AG04449 (cell line): ENCODE results near the gene USP7.

Experiments used
- CTCF ChIA-PET: fragments of 350-600 bp; formaldehyde crosslinking; extraction: SDS; loops from one replicate; lab custom pipeline; 2021; ENCODE audit warnings: antibody characterized with exemption; lab: Yijun Ruan, JAX
- POLR2A ChIA-PET: fragments of 400-600, 350-600 bp; formaldehyde crosslinking; extraction: SDS; loops from one replicate; lab custom pipeline; 2020; ENCODE audit warnings: antibody characterized with exemption, inconsistent platforms; lab: Yijun Ruan, JAX
- DNase-seq: peaks from one replicate; pipeline ENCODE4 v3.0.0-alpha.2; 2010; ENCODE audit warnings: low read depth, low spot score
- H3K4me3 ChIP-seq: 2 replicates; pipeline ENCODE4 v1.5.1; 2011; ENCODE audit warnings: low read depth, mild to moderate bottlenecking, control low read depth, low read length
- CTCF ChIP-seq: IDR thresholded peaks from one replicate; pipeline ENCODE4 v1.5.1; 2011; ENCODE audit warnings: mild to moderate bottlenecking, moderate library complexity, low read length, control low read depth, inconsistent platforms; ENCODE audit not compliant: insufficient read depth; ENCODE audit errors: missing control alignments

USP7 gene

GRCh38 chr16:8905795-8906591, 57.7 kb downstream of the USP7 start:
- CTCF ChIA-PET, result interaction anchor here (0.7 to 2.0 kb wide), 8 partner anchors 14 to 233 kb away, joined by 3 to 8 read pairs (median 4); no protein-coding TSS in a partner anchor
- no peak overlapping the region for H3K4me3 ChIP-seq
- DNase-seq, result no peak
- POLR2A ChIA-PET, result no interaction called here
- TF ChIP-seq CTCF, result peak; percentile 16

DNA sequence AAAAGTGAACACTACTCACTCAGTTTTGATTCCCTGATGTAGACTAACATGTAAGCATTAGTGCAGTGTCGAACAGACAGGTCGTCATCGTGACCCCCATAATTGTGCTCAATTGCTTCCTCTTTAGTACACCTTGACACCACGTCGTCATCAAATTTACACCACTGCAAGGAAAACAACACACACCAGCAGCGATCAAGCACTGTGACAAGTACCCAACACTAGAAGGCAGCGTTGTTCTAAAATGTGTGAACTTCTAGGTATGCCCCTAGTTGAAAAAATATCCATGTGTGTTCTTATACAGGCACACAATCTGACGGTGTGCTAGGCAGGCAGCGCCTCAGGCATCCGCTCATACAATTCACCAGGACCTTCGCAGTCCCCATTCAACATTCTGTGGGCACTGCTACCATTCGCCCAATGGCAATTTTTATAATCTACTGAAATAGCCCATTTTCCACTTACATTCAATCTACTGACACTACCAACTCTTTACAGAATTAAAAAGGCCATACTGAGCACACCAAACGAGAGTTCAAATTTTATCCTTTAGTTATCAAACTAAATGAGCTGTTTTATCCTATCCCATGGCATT, 58.4 kb downstream of the USP7 start:
- POLR2A ChIA-PET, result no interaction called here
- no peak overlapping the region for H3K4me3 ChIP-seq
- TF ChIP-seq CTCF, result peak; percentile 58
- DNase-seq, result no peak
- CTCF ChIA-PET, result interaction anchor here (0.7 to 2.0 kb wide), 8 partner anchors 14 to 233 kb away, joined by 3 to 8 read pairs (median 4); no protein-coding TSS in a partner anchor

DNA sequence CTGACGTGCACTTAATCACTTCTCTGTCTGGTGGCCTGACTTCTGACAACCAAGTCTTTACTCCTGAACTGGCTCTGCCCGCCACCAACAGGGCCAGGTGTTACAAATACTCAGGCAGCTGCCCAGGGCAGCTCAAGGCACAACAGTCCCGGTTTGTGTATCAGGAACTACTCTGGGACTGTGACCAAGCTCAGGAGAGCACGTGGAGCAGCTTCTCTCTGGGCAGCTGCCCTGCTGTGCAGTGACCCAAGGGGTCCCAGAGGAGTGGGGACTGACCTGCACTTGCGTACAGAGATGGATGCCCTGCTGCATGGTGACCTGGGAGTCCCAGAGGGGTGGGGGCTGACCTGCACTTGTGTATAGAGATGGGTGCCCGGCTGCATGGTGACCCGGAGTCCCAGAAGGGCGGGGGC, 59.7 kb downstream of the USP7 start:
- CTCF ChIA-PET, result interaction anchor here (0.6 to 7.7 kb wide), 5 partner anchors 18 to 190 kb away, joined by 3 to 44 read pairs (median 3); no protein-coding TSS in a partner anchor
- TF ChIP-seq CTCF, result no peak

DNA sequence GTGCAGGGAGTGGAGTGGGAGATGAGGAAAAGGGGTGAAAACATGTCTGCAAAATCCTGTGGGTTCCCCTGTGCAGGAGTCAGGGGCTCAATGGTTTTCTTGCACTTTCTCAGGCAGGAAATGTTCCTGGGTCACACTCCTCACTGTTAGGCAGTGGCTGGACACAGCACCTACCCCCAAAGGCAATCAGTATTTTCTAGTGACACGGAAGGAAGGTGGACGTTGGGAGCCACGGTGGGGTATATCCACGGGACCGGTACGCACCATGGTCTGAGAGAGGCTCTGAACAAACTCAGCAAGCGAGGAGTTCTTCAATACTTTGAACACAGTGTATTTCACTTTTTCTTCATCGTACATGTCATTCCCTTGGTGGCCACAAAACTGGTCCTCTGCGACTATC, 60.7 kb downstream of the USP7 start:
- H3K4me3 ChIP-seq, result no peak overlapping the region
- TF ChIP-seq CTCF, result no peak
- CTCF ChIA-PET, result interaction anchor here (1.0 to 7.7 kb wide), 3 partner anchors 17 to 266 kb away, joined by 3 to 44 read pairs (median 3); no protein-coding TSS in a partner anchor
- POLR2A ChIA-PET, result no interaction called here
- no peak for DNase-seq

More for the DNA sequence above, 59.7 kb downstream of the USP7 start:
- no peak for DNase-seq
- POLR2A ChIA-PET, result interaction anchor here (0.7 kb wide), 1 partner anchor 9 kb away, joined by 3 read pairs; no protein-coding TSS in a partner anchor
- no peak overlapping the region for H3K4me3 ChIP-seq

- no peak overlapping the region for H3K4me3 ChIP-seq
- ChIA-PET POLR2A (no interaction called here), CTCF (interaction anchor here (1.1 to 7.7 kb wide), 5 partner anchors 14 to 234 kb away, joined by 3 to 44 read pairs (median 5); partner anchors contain the start of gene LITAFD)
- no peak for DNase-seq
- TF ChIP-seq CTCF, result no peak
Observed at GRCh38 chr16:8901320-8901861, 62.3 kb downstream of the USP7 start.

DNA sequence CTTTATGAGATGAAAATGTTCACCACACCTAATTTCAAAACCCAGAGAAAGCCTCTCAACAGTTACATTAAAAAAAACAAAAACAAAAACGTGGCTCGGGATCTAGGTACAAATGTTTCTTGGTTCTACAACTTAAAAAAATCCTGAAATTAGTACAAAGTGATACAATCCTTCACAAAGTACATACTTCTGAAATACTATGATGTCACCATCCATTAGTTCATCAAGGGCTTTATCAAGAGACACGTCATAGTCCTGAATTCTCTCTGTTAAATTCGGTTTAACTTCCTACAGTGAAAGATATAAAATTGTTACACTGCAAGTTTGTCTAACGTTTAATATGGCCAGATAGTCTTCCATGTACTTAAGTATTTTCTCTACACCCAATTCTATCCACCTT, 63.4 kb downstream of the USP7 start:
- ChIA-PET CTCF (interaction anchor here (1.1 to 7.7 kb wide), 4 partner anchors 9 to 118 kb away, joined by 3 to 44 read pairs (median 10); partner anchors contain the start of gene LITAFD), POLR2A (no interaction called here)
- no peak for DNase-seq
- no peak overlapping the region for H3K4me3 ChIP-seq
- no peak for TF ChIP-seq CTCF
